Heart left ventricle (tissue), 16 donors: ENCODE results near the gene ENOX1. TPM values are rescaled to one million over a fixed set of nuclear protein-coding genes. Genes with fewer than 3 reads are reported as not detected.
A peak's percentile ranks its signal among the peaks of the same experiment; 100 is the strongest.

Experiments
- ATAC-seq, 4 donors: fragments of 200-7000 bp; cut with Tn5 transposase; one replicate each; pipeline ENCODE4 v1.9.1; 2020 to 2022; ENCODE audit warnings: moderate library complexity in 4 of 4, mild to moderate bottlenecking in 3 of 4, moderate number of reproducible peaks in 1 of 4
- DNase-seq, 5 donors: peaks; one replicate each; pipeline ENCODE4 v3.0.0-alpha.2; 2020
- H3K27ac ChIP-seq, 12 donors: fragments of 200-600 bp; sonication (generic) in 4 of 12; one replicate each; pipeline versions ENCODE4 v1.5.0 to v1.8.0; 2016 to 2022; ENCODE audit warnings: mild to moderate bottlenecking in 2 of 12
- H3K27me3 ChIP-seq, 9 donors: fragments of 200-600 bp; sonication (generic) in 2 of 9; one replicate each; pipeline versions ENCODE4 v1.5.1 to v1.8.0; 2016 to 2022; ENCODE audit warnings: mild to moderate bottlenecking in 3 of 9
- H3K36me3 ChIP-seq, 9 donors: fragments of 200-600 bp; sonication (generic) in 2 of 9; one replicate each; pipeline versions ENCODE4 v1.5.0 to v1.8.0; 2018 to 2022; ENCODE audit warnings: mild to moderate bottlenecking in 2 of 9
- H3K4me1 ChIP-seq, 12 donors: fragments of 200-600 bp; sonication (generic) in 4 of 12; one replicate each; pipeline versions ENCODE4 v1.5.0 to v1.8.0; 2016 to 2022; ENCODE audit warnings: mild to moderate bottlenecking in 3 of 12
- H3K4me3 ChIP-seq, 12 donors: fragments of 200-600 bp; sonication (generic) in 4 of 12; one replicate each; pipeline versions ENCODE4 v1.5.0 to v1.8.0; 2017 to 2022; ENCODE audit warnings: mild to moderate bottlenecking in 9 of 12, moderate library complexity in 4 of 12
- H3K9me3 ChIP-seq, 12 donors: fragments of 200-600 bp; sonication (generic) in 4 of 12; one replicate each; pipeline versions ENCODE4 v1.5.0 to v1.8.0; 2016 to 2022; ENCODE audit warnings: mild to moderate bottlenecking in 1 of 12
- POLR2A ChIP-seq, 2 donors: fragments of 450-650 bp; IDR thresholded peaks; one replicate each; pipeline ENCODE4 v1.6.1; 2017; ENCODE audit warnings: antibody characterized with exemption in 2 of 2, mild to moderate bottlenecking in 2 of 2, moderate library complexity in 2 of 2
- WGBS, 4 donors: extraction: QIAGEN DNeasy Blood & Tissue Kit in 2 of 4; methylation state at CpG; one replicate each; pipeline versions ENCODE4 v1.1.5 to v1.1.7; 2013 to 2018; 5-methylcytosine and 5-hydroxymethylcytosine counted together
- intact Hi-C, 10 donors: fragments of 100-400 bp; cut with DNase I; formaldehyde crosslinking; loops; one replicate each; pipeline versions ENCODE4 v1.11.1 to v1.14.2; 2022
- polyA plus RNA-seq, 2 donors: library from polyadenylated mRNA; stranded (reverse); fragments of 200-250 nt; gene quantifications; one replicate each; pipeline ENCODE4 v1.2.3, GENCODE V29; 2013
- total RNA-seq, 9 donors: library from RNA; depleted of rRNA in 2 of 9; stranded (reverse); fragments of >200 nt in 2 of 9; fragmentation: NEBNext Ultra II Directional in 3 of 9; extraction: Animal tissue kit (Norgen Biotek cat#: 25700) in 3 of 9; gene quantifications; one replicate each; pipeline versions ENCODE4 v1.1.0 to v1.2.4, GENCODE V29; 2016 to 2023
- TF ChIP-seq, protein P1 (sequence below), 12 donors: fragments of 200-600 bp; sonication (generic) in 4 of 12; IDR thresholded peaks; one replicate each; pipeline versions ENCODE4 v1.5.0 to v1.8.0; 2018 to 2022; ENCODE audit warnings: antibody characterized with exemption in 12 of 12, mild to moderate bottlenecking in 5 of 12
- donor health status: ischemic (EF 13 %, LVEDD 7.1; RV severe dilation, severe dysfunction).
- donor health status: healthy with polysubstance abuse.
- donor health status: DM: no; HTN: yes; CAD: no.
- donor health status: DM: no; HTN: no; CAD: no.
- donor health status: ischemic (EF 25% LVEDD 6.9; RV normal size, moderate dysfunction).
- donor health status: ischemic (EF 25% LVEDD 5.7; RV mildly dilated, moderate dysfunction).
- donor health status: healthy.
- donor health status: DM: yes; HTN: yes; CAD: no.
- donor health status: ischemic (EF 35%, LVEDD 5.7; RV mildly dilated, moderate dysfunction).
- donor health status: nonischemic (EF 11% LVEDD 7.7; RV severe dilation, severe dysfunction).
- donor health status: DM: yes; HTN: yes; CAD: no.
- donor health status: PGD.
- donor health status: ischemic (EF 29% LVEDD 5.4; RV normal size, mild dysfunction).
- donor health status: nonischemic (EF 23%, LVEDD 6.1; RV moderate dilation, normal function).

ENOX1 gene
- total and polyA plus RNA-seq, 11 donors, result 2.0 to 10.1 (median 5.4) TPM

DNA sequence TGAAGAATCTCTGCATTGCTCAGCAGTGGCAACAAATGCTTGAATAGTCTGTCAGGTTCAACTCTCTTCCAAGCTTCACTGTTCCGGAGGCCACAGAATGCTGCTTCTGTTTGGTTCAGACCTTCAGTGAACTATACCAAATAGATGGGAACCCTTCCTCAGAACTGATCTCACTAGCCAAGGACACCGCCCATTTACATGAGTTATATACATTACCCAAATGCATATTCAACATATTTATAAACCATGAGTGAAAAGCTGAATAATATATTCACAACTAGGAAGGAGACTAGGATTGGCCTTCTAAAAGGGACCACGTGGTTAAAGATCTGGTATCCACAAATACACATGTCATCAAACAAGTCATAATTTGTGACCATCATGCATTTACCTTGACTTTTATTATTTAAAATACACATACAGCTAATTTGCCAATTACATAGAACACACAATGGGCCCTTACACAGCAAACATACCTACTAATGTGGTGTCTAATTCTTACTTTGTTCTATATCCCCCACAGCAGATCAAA is 49.3 kb downstream of the ENOX1 start:
- TF ChIP-seq POLR2A (IDR thresholded peaks at IDR 0.05), result no peak
- TF ChIP-seq, protein P1, sequence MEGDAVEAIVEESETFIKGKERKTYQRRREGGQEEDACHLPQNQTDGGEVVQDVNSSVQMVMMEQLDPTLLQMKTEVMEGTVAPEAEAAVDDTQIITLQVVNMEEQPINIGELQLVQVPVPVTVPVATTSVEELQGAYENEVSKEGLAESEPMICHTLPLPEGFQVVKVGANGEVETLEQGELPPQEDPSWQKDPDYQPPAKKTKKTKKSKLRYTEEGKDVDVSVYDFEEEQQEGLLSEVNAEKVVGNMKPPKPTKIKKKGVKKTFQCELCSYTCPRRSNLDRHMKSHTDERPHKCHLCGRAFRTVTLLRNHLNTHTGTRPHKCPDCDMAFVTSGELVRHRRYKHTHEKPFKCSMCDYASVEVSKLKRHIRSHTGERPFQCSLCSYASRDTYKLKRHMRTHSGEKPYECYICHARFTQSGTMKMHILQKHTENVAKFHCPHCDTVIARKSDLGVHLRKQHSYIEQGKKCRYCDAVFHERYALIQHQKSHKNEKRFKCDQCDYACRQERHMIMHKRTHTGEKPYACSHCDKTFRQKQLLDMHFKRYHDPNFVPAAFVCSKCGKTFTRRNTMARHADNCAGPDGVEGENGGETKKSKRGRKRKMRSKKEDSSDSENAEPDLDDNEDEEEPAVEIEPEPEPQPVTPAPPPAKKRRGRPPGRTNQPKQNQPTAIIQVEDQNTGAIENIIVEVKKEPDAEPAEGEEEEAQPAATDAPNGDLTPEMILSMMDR (IDR thresholded peaks at IDR 0.05), result no peak
- Histone ChIP-seq H3K36me3 (no peaks in the 10 kb centered on the region), H3K27me3 (no peaks in the 10 kb centered on the region), H3K9me3 (no peaks in the 10 kb centered on the region), H3K4me1 (peaks cover 0 to 3% (median 0%) of the 10 kb centered on the region in 12 donors), H3K27ac (no peak overlapping the region), H3K4me3 (no peak overlapping the region)
- no peak for DNase-seq
- ATAC-seq, result no peak
- intact Hi-C loops, result no loop called here
- 90 to 95% (median 92%) methylated on average over 3 of the region's 3 CpGs for WGBS, 4 donors

DNA sequence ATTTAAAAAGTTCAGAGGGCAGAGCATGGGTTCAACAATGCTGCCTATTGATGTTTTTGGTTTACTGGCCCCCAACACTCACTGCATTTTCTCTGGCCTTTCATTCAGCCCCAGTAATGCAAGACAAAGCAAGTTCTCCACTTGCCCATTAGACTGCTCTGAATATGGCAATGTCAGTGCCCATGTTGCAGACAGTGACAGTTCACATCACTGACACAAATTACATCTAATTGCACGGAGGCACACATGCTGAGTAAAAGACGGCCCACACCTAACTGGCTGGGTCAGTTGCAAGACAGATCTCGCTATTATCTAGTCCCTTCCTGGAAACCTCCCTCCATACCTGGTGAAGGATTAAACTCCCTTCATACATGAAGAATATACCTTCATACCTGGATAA is 54.0 kb downstream of the ENOX1 start:
- TF ChIP-seq POLR2A (IDR thresholded peaks at IDR 0.05), result no peak
- TF ChIP-seq, protein P1 (IDR thresholded peaks at IDR 0.05), result no peak
- ATAC-seq (no peak), DNase-seq (no peak)
- H3K4me3 ChIP-seq, result no peak overlapping the region
- peaks cover 0 to 16% (median 0%) of the 10 kb centered on the region in 12 donors for H3K4me1 ChIP-seq
- WGBS, 4 donors, result 80 to 93% (median 88%) methylated on average over 3 of the region's 3 CpGs
- H3K36me3 ChIP-seq, result no peaks in the 10 kb centered on the region
- H3K9me3 ChIP-seq, result no peaks in the 10 kb centered on the region
- intact Hi-C loops, result no loop called here
- H3K27me3 ChIP-seq, result no peaks in the 10 kb centered on the region
- no peak overlapping the region for H3K27ac ChIP-seq

DNA sequence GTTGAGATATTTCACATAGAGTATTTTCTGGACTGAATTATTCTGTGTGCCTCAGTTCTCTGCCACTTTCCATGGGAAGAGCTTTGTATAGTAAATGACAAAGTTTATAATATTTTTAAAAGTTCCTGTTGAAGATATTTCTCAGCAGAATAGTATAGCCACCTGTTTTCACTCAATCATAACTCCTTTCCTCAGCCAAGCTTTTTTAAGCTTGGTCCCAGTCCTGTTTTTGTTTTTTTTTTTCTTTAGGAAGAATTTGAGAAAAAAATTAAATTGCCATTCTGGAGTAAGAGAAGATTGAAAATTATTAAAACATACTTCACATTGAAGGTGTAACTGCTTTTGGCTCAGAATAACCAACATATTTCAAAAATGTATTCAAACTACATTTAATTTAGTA is 55.5 kb downstream of the ENOX1 start:
- no peaks in the 10 kb centered on the region for H3K27me3 ChIP-seq
- no peaks in the 10 kb centered on the region for H3K9me3 ChIP-seq
- no peaks in the 10 kb centered on the region for H3K36me3 ChIP-seq
- H3K27ac ChIP-seq, result peak overlapping the region in 2 of 12 donors; percentile 7 to 43
- ATAC-seq, result no peak
- no peak for DNase-seq
- intact Hi-C loops, result no loop called here
- H3K4me1 ChIP-seq, result peaks cover 0 to 16% (median 0%) of the 10 kb centered on the region in 12 donors
- H3K4me3 ChIP-seq, result no peak overlapping the region
- no peak for TF ChIP-seq POLR2A (IDR thresholded peaks at IDR 0.05)
- TF ChIP-seq, protein P1 (IDR thresholded peaks at IDR 0.05), result no peak

DNA sequence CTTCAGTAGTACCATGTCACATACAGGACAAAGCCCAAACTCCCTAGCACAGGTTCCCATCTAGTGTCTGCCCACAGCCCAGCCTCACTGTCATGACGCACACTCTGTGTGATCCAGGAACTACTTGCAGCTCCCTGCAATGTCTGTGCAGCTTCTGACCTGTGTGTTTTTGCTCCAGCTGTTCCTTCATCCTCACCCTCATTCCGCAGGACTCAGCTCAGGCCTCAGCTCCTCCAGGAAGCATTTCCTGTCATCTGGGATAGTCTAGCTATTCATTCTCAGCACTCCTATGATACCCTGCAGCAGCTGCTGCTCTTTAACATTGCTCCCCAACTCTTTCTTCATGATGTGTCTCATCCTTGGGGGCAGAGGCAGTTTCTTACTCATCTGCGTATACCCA is 56.1 kb downstream of the ENOX1 start:
- Histone ChIP-seq H3K9me3 (no peaks in the 10 kb centered on the region), H3K27ac (peak overlapping the region in 3 of 12 donors; percentile 7 to 43 (median 30)), H3K36me3 (no peaks in the 10 kb centered on the region), H3K4me1 (peaks cover 0 to 16% (median 0%) of the 10 kb centered on the region in 12 donors), H3K4me3 (no peak overlapping the region), H3K27me3 (no peaks in the 10 kb centered on the region)
- DNase-seq (peak; percentile 19 to 49 (median 39)), ATAC-seq (peak; percentile 67 to 83 (median 73))
- WGBS, 4 donors, result 55 to 65% (median 62%) methylated on average over 3 of the region's 3 CpGs
- intact Hi-C loops, result no loop called here
- no peak for TF ChIP-seq POLR2A (IDR thresholded peaks at IDR 0.05)
- TF ChIP-seq, protein P1 (IDR thresholded peaks at IDR 0.05), result no peak
